ENCODE measurements around the gene SGSM2.

SGSM2 gene

DNA sequence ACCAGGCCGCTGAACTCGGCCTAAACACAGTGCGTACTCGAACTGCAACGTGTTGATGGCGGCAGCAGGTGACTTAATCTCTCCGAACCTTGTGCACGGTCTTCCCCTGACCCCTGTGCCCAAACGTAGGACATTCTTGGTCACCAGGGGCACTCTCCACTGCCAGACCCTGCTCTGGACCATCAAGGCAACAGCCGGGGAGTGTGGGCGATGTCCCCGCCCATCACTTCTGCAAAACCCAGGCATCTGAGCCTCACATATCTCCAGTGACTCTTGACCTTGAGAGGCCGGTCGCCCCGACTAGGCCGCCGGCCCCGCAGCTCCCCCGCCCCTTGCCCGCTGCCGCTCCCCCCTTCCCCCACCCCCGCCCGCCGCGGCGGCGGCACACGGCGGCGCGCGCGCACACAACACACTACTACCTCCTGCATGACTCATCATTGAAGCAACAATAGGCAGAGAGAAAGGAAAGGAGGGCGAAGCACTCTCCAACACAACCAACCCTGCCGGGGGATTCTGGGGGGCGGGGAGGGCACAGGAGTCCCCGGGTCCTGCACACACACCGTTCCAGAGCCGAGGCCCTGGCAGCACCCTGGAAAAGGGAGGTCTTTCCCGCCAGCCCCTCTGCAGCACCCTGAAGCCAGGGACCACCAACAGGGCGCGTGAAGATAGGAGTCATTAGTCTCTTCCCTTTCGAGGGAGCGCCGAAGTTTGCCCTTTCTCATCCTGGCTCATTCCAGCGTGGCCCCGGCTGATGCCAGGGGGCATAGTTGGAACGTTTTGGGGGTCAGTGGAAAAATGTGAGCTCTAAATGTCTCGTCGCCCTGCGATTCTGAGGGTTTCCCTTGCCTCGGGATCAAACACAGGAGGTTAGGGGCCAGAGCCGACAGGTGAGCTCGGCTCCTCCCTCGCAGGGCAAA, 61.6 kb downstream of the SGSM2 start:
- peak; percentile 74 for DNase-seq (ENCODE audit: low spot score)

- peak; percentile 97 for DNase-seq (ENCODE audit: low spot score)
These were observed 62.5 kb downstream of the SGSM2 start for GRCh38 chr17:2399572-2400473.

DNA sequence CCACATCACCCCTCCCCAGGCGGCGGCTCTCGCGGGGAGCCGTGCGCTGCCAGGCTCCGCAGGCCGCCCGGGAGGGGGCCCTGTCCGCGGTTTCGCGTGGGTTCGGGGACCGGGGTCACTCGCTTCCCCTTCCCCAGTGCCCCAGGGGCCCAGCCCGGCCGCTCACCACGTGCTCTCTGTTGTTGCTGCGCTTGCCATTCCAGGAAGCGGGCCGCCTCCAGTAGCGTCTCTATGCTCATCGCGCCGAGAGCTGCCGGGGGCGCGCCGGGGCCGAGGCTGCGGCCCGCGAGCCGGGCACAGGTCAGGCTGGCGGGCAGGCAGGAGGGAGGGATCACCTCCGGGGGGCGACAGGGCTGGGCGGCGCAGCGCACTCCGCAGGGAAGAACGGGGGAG, 63.2 kb downstream of the SGSM2 start:
- DNase-seq (ENCODE audit: low spot score) = peak; percentile 55

GRCh38 chr17:2400877-2401425, 63.6 kb downstream of the SGSM2 start, which contains the start of gene MNT:
Gene MNT, minus strand, starts transcription at chr17:2401060. Its CDS starts 348 bp downstream, at chr17:2400712.
- peak; percentile 95 for DNase-seq (ENCODE audit: low spot score)

DNA sequence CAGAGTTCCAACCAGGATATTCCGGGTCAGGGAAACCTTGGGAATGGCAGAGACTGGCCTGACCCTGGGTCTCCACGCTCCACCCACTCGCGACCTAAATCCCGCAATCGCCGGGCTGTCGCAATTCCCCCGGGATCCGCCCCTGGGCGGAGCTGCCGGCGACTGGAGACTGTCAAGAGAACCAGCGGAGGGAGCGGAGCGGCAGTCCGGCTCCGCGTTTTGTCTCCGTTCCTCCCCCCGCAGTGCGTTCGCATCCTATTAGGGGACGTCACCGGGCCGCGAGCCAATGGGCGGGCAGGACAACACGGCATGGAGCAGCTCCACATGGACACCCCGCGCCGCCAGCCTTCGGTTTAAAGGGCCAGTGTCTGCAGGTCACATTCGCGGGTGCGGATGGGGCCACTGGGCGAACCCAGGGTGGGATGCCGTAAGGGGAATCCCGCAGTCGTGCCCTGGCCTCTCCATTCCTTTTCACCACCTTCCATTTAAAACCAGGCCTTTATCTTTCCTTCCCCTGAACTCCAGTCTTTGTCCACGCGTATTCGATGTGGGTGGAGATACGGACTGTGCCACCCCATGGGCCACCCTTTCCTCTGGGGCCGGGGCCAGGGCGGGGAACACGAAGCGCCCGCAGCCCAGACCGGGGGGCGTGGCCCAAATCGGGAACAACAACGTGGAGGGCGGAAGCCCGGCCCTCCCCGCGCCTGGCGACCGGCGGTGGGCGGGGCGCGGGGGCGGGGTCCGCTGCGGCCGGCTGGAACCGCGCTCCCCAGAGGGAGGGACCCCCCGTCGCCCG, 64.3 kb downstream of the SGSM2 start:
- DNase-seq (ENCODE audit: low spot score) = peak; percentile 99

GRCh38 chr17:2402544-2402943, 65.2 kb downstream of the SGSM2 start:
- no peak for DNase-seq (ENCODE audit: low spot score)

DNA sequence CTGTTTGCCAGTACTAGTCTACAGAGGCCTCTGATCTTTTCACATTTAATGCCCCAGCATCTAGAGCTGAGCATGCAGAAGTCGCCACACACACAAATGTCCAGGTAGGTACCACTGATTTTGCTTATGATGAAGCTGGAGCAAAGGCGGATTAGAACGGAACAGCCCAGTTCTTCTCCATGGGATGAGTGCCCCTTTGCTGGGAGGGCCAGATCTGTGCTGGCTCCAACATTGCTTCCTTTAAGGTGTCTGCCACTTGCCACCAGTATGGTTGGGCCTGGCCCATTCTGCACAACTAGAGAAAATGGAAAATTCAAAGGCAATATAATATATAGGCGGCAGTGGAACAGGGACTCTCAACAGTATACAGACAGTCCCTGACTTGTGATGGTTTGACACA, 65.7 kb downstream of the SGSM2 start:
- no peak for DNase-seq (ENCODE audit: low spot score)

DNA sequence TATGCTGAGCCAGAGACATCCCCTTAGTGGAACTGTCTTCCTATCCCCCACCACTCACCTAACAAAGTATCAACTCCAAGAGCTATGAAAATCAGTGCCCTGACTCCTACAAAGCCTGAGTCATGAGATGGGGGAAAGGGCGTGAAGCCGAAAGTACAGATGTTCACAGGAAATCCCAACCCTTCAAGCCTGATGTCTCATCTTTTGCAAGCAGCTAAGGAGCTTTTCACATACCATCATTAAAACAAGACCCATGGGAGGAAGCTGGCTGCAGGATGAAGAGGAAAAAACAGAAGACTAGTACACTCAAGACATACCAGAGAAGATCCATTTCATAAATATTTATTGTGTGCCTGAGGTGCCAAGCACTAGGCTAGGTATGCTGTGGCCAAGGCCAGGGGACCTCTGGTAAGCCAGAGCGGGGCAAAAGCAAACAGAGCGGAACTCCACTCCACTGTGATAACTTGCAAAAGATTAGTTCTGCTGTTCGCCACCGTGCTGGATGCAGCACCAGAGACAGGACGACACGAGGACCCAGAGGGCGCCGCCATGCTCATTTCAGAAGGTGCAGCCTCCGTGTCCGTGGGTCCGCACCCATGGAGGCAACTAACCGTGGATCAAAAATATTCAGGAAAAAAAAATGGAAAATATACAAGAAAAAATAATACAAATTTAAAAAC, 68.1 kb downstream of the SGSM2 start:
- no peak for DNase-seq (ENCODE audit: low spot score)

GRCh38 chr17:2406271-2406902, 69.1 kb downstream of the SGSM2 start:
- no peak for DNase-seq (ENCODE audit: low spot score)

GRCh38 chr17:2406903-2407790, 69.8 kb downstream of the SGSM2 start:
- DNase-seq (ENCODE audit: low spot score) = peak; percentile 1

DNA sequence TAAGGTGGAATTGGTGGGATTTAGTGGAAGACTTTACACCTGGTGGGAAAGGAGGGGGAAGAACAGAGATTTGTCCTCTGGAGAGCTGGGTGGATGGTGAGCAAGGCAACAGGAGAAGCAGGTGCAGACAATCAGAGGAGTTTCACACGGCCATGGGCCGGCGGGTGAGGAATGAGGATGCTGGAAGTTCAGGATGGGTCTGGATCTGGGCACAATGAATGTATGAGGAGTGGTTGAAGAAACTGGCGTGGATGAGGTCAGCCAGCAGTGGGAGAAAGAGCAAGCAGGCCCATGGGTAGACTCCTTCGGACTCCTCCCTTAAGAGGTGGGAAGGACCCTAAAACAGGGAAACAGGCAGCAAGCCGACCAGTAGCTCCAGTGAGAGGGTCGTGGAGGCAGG, 73.7 kb downstream of the SGSM2 start:
- no peak for DNase-seq (ENCODE audit: low spot score)

DNA sequence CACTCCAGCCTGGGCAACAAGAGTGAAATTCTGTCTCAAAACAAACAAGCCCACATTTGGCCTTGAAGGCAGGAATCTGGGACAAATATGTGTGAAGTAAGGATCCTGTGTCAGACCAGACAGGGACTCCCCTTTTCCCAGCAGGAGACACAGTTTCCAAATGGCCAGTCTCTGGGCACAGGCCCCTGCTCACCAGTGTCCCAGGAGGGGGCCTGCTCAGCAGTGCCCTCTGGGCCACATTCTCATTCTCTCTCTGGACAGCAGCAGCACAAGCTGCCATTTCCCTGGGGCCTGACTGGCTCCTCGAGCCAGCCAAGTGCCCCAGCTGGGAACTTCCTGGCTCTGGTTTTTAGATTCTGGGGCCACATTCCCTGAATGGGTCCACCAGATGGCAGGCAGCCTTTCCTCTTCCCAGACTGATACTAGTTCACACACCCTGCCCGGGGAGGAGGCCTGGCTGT, 75.3 kb downstream of the SGSM2 start:
- peak; percentile 58 for DNase-seq (ENCODE audit: low spot score)

GRCh38 chr17:2414446-2415064, 77.3 kb downstream of the SGSM2 start:
- DNase-seq (ENCODE audit: low spot score) = no peak

DNA sequence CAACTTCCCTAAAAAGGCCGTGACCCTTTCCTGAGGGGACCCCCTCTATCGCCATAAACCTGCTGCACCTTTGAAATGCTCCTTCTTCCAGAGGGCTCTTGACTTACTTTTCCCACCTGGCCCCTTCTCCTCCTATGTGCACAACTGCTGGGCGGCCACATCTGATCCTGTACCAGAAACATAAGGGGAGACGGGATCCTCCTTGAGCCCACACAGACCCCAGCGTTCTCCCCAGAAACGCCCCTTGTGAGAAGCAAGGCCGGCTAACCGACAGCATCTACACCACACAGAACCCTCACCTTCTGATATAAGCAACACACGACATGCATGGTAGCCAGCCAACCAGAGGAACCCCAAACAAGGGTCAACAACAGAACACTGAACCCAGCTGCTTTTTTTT, 77.8 kb downstream of the SGSM2 start:
- no peak for DNase-seq (ENCODE audit: low spot score)

- peak; percentile 93 for DNase-seq (ENCODE audit: low spot score)
These were observed 78.9 kb downstream of the SGSM2 start for GRCh38 chr17:2416010-2416734.

GRCh38 chr17:2418572-2418971, 81.3 kb downstream of the SGSM2 start:
- no peak for DNase-seq (ENCODE audit: low spot score)

GRCh38 chr17:2419486-2419885, 82.2 kb downstream of the SGSM2 start:
- DNase-seq (ENCODE audit: low spot score) = no peak

DNA sequence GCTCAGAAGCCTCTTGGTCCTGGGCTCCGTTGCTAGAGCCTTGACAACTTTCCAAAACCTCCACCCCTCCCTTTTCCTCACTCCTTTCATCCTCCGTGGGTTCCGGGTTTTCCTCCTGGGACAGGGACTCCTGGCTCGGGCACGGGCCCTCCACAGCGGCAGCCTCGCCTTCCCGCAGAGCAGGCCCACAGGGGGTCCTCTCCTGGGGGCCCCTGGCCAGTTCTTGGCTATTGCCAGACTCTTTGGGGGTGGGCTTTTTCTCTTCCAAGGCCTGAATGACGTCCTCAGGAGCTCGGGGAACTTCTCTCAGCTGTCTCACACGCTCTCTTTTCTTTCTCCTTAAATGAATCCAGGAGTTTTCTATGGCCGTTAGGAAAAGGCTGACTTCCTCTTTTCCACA, 82.9 kb downstream of the SGSM2 start:
- no peak for DNase-seq (ENCODE audit: low spot score)

All from Ammon's horn (tissue), 1 donor.